Thyroid gland (tissue), 4 donors: Measurements from ENCODE around the gene SGSM2. TPM values are rescaled to one million over a fixed set of nuclear protein-coding genes. Genes with fewer than 3 reads are reported as not detected.

Experiments used
- DNase-seq, 2 donors: peaks; one replicate each; pipeline ENCODE4 v3.0.0-alpha.2; 2019
- H3K27ac ChIP-seq, 3 donors: fragments of 200-600 bp; sonication (generic); 1 replicate in 2 of 3; 2 replicates in 1 of 3; pipeline ENCODE4 v1.5.1; 2016 to 2019; ENCODE audit warnings: mild to moderate bottlenecking in 1 of 3, moderate library complexity in 1 of 3
- H3K27me3 ChIP-seq: fragments of 200-600 bp; sonication (generic); one replicate; pipeline ENCODE4 v1.5.1; 2019
- H3K36me3 ChIP-seq, 2 donors: fragments of 200-600 bp; sonication (generic); one replicate each; pipeline ENCODE4 v1.5.1; 2016 to 2019
- H3K4me1 ChIP-seq, 2 donors: fragments of 200-600 bp; sonication (generic); one replicate each; pipeline ENCODE4 v1.5.1; 2017 to 2019
- H3K4me3 ChIP-seq, 3 donors: fragments of 200-600 bp; sonication (generic); replicated peaks in 1 of 3; 1 replicate in 2 of 3; 2 replicates in 1 of 3; pipeline ENCODE4 v1.5.1; 2016; ENCODE audit warnings: mild to moderate bottlenecking in 1 of 3
- H3K9me3 ChIP-seq: fragments of 200-600 bp; sonication (generic); one replicate; pipeline ENCODE4 v1.5.1; 2017
- POLR2A ChIP-seq, 2 donors: fragments of 450-650 bp; IDR thresholded peaks; one replicate each; pipeline ENCODE4 v1.6.1; 2017; ENCODE audit warnings: antibody characterized with exemption in 2 of 2, mild to moderate bottlenecking in 2 of 2, moderate library complexity in 1 of 2
- whole genome bisulfite sequencing, 2 donors: methylation state at CpG; one replicate each; pipeline ENCODE4 v1.1.5; 2017; 5-methylcytosine and 5-hydroxymethylcytosine counted together
- intact Hi-C: fragments of 100-400 bp; cut with DNase I; formaldehyde crosslinking; loops from one replicate; pipeline ENCODE4 v1.15.1; 2023
- total RNA-seq, 4 donors: library from RNA; depleted of rRNA; stranded (reverse); fragments of >200 nt; gene quantifications; one replicate each; pipeline ENCODE4 v1.2.3, GENCODE V29; 2016
- TF ChIP-seq, protein P1 (sequence below), 6 experiments: fragments of 200-600 bp in 3 of 6; fragments of 450-650 bp in 3 of 6; sonication (generic) in 3 of 6; IDR thresholded peaks; one replicate each; pipeline ENCODE4 v1.5.1; 2016 to 2019; ENCODE audit warnings: antibody characterized with exemption in 6 of 6, mild to moderate bottlenecking in 2 of 6, inconsistent platforms in 1 of 6, moderate library complexity in 1 of 6

SGSM2 gene
- total RNA-seq, 4 donors from 2014 or later, result 47.8 to 82.7 (median 63.2) TPM

DNA sequence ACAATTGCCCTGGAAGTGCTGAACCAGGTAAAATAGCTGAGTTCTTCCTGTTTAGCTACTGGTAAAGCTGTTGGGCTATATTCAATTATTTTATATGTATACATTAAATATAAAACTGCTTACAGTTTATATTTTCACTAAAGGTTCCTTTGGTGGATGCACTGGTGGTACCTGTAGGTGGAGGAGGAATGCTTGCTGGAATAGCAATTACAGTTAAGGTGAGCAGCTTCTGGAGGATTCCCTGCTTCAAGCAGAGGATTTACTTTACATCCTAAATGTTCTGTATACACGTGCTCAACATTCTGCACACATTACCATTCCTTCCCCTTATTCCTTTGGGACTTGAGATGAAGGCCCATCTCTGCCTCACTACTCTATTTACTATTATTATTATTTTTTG, 15.9 kb upstream of the SGSM2 start:
- Histone ChIP-seq H3K4me3 (no peak overlapping the region), H3K27ac (no peak overlapping the region), H3K9me3 (no peaks in the 10 kb centered on the region), H3K27me3 (no peaks in the 10 kb centered on the region), H3K36me3 (peaks cover 31 to 37% of the 10 kb centered on the region in 2 donors), H3K4me1 (no peaks in the 10 kb centered on the region)
- TF ChIP-seq POLR2A (IDR thresholded peaks at IDR 0.05), result no peak
- TF ChIP-seq, protein P1, sequence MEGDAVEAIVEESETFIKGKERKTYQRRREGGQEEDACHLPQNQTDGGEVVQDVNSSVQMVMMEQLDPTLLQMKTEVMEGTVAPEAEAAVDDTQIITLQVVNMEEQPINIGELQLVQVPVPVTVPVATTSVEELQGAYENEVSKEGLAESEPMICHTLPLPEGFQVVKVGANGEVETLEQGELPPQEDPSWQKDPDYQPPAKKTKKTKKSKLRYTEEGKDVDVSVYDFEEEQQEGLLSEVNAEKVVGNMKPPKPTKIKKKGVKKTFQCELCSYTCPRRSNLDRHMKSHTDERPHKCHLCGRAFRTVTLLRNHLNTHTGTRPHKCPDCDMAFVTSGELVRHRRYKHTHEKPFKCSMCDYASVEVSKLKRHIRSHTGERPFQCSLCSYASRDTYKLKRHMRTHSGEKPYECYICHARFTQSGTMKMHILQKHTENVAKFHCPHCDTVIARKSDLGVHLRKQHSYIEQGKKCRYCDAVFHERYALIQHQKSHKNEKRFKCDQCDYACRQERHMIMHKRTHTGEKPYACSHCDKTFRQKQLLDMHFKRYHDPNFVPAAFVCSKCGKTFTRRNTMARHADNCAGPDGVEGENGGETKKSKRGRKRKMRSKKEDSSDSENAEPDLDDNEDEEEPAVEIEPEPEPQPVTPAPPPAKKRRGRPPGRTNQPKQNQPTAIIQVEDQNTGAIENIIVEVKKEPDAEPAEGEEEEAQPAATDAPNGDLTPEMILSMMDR (IDR thresholded peaks at IDR 0.05), result no peak
- no peak for DNase-seq
- intact Hi-C loops, result no loop called here
- 76 to 85% methylated on average over 1 of the region's 1 CpG for WGBS, 2 donors

DNA sequence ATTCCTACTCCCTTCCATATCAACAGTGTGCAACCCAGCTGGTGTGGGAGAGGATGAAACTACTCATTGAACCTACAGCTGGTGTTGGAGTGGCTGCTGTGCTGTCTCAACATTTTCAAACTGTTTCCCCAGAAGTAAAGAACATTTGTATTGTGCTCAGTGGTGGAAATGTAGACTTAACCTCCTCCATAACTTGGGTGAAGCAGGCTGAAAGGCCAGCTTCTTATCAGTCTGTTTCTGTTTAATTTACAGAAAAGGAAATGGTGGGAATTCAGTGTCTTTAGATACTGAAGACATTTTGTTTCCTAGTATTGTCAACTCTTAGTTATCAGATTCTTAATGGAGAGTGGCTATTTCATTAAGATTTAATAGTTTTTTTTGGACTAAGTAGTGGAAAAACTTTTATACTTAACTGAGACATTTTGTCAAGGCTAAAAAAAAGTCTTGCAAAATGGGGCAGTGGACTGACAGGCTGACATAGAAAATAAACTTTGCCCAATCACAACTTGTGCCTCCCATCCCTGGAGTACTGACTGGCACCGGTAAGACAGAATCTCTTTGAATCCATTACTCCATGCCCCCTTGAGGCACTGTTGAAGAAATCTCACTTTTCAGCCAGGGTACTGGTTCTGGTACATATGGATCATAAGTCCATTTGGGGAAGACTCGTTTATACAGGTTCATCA, 13.5 kb upstream of the SGSM2 start:
- H3K36me3 ChIP-seq, result peaks cover 31 to 51% of the 10 kb centered on the region in 2 donors
- H3K4me1 ChIP-seq, result no peaks in the 10 kb centered on the region
- no peak overlapping the region for H3K27ac ChIP-seq
- no peaks in the 10 kb centered on the region for H3K9me3 ChIP-seq
- 75 to 84% methylated on average over 2 of the region's 2 CpGs for WGBS, 2 donors
- TF ChIP-seq POLR2A (IDR thresholded peaks at IDR 0.05), result no peak
- TF ChIP-seq, protein P1 (IDR thresholded peaks at IDR 0.05), result no peak
- no peak for DNase-seq
- no peaks in the 10 kb centered on the region for H3K27me3 ChIP-seq
- no peak overlapping the region for H3K4me3 ChIP-seq
- intact Hi-C loops, result no loop called here

DNA sequence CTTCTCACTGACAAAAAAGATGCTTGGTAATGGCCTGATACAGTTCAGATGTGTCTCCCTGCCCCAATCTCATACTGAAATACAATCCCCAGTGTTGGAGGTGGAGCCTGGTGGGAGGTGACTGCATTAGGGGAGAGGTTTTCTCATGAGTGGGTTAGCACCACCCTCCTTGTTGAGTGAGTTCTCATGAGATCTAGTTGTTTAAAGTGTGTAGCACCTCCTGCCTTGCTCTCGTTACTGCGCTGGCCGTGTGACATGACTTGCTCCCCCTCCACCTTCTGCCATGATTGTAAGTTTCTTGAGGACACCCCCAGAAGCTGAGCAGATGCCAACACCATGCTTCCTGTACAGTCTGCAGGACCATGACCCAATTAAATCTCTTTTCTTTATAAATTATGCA, 6.0 kb upstream of the SGSM2 start:
- WGBS, 2 donors, result 68 to 88% methylated on average over 3 of the region's 3 CpGs
- no peak for DNase-seq
- Histone ChIP-seq H3K4me1 (peaks cover 5 to 8% of the 10 kb centered on the region in 2 donors), H3K9me3 (no peaks in the 10 kb centered on the region), H3K27ac (no peak overlapping the region), H3K36me3 (peaks cover 45 to 67% of the 10 kb centered on the region in 2 donors), H3K27me3 (no peaks in the 10 kb centered on the region), H3K4me3 (no peak overlapping the region)
- TF ChIP-seq, protein P1 (IDR thresholded peaks at IDR 0.05), result no peak
- no peak for TF ChIP-seq POLR2A (IDR thresholded peaks at IDR 0.05)
- intact Hi-C loops, result no loop called here

DNA sequence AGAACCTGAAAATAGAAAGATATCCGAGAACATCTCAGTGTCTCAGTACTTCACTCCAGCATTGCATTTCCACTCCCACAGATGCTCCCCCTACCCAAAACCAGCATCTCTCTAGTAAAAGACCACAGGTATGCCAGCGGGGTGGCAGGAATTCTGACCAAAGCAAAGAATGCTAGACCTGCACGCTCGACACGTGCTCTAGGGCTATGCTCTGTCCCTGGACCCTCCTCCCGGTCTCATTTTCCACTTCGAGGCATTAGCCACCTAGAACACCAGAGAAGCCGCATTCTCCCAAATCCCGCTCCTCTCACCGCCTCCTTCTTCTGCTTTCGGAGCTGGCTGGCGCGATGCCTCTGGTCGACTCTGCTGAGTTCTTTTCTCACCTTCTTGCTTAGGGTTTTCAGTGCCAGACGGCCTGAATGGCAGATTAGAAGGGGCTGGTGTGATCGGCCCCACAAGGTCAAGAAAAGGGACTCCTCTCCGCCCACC, 1.5 kb upstream of the SGSM2 start:
- Histone ChIP-seq H3K9me3 (no peaks in the 10 kb centered on the region), H3K27ac (peak overlapping the region in 1 of 3 donors; percentile 80), H3K4me3 (peak overlapping the region; percentile 77 to 97 (median 96)), H3K4me1 (peaks cover 8 to 10% of the 10 kb centered on the region in 2 donors), H3K36me3 (peaks cover 36 to 40% of the 10 kb centered on the region in 2 donors), H3K27me3 (no peaks in the 10 kb centered on the region)
- peak in 1 of 2 donors; percentile 14 for DNase-seq
- WGBS, 2 donors, result 3 to 4% methylated on average over 17 of the region's 17 CpGs
- intact Hi-C loops, result no loop called here
- TF ChIP-seq, protein P1 (IDR thresholded peaks at IDR 0.05), result no peak
- no peak for TF ChIP-seq POLR2A (IDR thresholded peaks at IDR 0.05)

DNA sequence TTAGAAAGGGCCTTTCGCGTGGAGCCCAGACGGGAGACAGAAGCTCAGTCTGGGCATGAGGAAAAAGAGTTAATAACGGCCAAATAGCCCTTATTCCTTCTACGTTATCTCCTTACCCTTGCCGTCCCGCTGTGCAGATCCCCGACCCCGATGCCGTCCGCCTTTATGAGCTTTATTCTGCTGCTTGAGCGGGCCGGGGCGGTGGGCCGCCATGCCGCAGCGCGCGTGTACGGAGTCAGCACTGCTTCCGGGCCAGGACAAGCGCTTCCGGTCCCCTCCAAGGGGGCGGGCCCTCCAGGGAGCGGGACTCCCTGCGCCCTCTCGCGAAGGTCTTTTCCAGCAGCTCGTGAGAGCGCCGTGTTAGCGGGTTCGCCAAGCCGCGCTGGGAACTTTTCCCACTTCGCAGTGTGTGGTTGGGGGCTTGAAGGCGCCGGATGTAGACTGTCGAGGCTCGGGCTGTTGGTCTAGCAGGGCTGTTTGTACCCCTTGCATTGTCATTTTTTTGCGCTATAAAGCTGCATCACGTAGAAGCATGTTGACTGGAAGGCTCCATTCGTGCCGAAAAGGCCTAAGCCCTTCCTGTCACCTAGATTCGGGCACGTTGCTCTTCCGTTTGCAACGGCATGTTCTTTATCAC, 968 bp upstream of the SGSM2 start, which contains the start of gene TSR1:
Gene TSR1 (minus strand): TSS at position 243 of the 637 bp plus-strand sequence. CDS start 30 bp downstream, at position 213.
- 0% methylated on average over 19 to 32 of the region's 48 CpGs for WGBS, 2 donors
- TF ChIP-seq POLR2A (IDR thresholded peaks at IDR 0.05), result peak in 1 of 2 donors; percentile 89
- TF ChIP-seq, protein P1 (IDR thresholded peaks at IDR 0.05), result peak in 2 of 6 experiments; percentile 14 to 21
- peak; percentile 90 to 92 for DNase-seq
- H3K27me3 ChIP-seq, result no peaks in the 10 kb centered on the region
- peak within 1 kb of the TSS; percentile 77 to 97 (median 96) for H3K4me3 ChIP-seq
- peak within 1 kb of the TSS; percentile 41 to 80 (median 50) for H3K27ac ChIP-seq
- intact Hi-C loops, result no loop called here
- H3K9me3 ChIP-seq, result no peaks in the 10 kb centered on the region
- peaks cover 8 to 10% of the 10 kb centered on the region in 2 donors for H3K4me1 ChIP-seq
- peaks cover 30 to 37% of the 10 kb centered on the region in 2 donors for H3K36me3 ChIP-seq
